Regular cardiac myocyte (primary cell): ENCODE results near the gene CENPO. TPM values are rescaled to one million over a fixed set of nuclear protein-coding genes. Genes with fewer than 3 reads are reported as not detected.

Source experiments
- total RNA-seq: library from RNA; depleted of rRNA; stranded (reverse); fragments of >200 nt; gene quantifications from 2 replicates; pipeline ENCODE4 v1.2.3, GENCODE V29; 2014

The CENPO gene, protein sequence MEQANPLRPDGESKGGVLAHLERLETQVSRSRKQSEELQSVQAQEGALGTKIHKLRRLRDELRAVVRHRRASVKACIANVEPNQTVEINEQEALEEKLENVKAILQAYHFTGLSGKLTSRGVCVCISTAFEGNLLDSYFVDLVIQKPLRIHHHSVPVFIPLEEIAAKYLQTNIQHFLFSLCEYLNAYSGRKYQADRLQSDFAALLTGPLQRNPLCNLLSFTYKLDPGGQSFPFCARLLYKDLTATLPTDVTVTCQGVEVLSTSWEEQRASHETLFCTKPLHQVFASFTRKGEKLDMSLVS
- total RNA-seq, result 5.9 and 24.7 TPM in 2 replicates

DNA sequence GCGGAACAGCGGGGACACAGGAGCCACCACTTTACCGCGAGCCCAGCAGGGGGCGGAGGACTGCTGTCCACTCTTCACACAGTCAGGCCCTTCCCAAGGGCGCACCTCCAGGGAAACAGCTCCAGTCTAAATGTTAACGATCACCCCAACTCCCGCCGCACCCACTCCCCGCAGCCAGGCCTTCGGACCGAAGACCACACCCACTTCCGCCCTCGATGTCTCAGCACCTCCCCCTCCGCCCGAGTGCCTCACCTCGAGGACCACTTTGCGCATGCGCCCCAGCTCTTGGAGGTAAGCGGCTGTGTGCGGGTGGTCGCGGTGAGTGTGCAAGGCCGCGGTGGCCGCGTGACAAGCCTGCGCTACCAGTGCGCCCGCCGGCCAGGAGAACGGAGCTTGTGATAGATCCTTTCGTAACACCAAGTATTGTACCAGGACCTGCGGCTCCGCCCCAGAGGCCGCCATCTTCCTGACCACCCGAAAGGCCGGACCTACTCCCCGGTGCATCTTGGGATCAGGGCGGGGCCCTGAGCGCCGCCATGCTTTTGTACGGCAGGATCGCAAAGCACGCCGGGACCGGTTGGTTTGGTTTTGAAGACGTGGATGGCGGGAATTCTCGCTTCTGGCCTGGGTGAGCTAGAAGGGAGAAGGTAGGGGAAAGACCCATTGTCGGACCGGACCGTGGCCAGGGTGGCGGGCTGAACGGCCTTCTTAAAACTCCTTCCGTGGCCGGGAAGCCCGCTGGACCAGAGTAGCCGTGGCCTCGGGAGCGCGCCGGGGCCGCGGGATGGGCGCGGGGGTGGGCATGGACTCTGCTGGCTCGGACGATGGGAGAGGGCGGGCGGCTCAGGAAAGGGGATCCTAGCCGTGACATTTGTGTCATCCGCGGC, at the start of gene CENPO, which contains the start of gene PTRHD1:
Gene CENPO (plus strand): TSS at position 552 of the 887 bp plus-strand sequence. CDS start 495 bp downstream, outside the sequence.
Gene PTRHD1 (minus strand): TSS at position 518 of the 887 bp plus-strand sequence. CDS start 14 bp downstream, at position 504.

Other genes starting within 250 kb of the CENPO start
- 25.5 and 28.8 TPM in 2 replicates for gene PTRHD1, start within 50 bp of the CENPO start, total RNA-seq
- gene ADCY3, start 126.8 kb downstream of the CENPO start, total RNA-seq, result 32.0 and 49.0 TPM in 2 replicates
- 1.9 and 5.6 TPM in 2 replicates for gene DNAJC27, start 178.5 kb downstream of the CENPO start, total RNA-seq
- gene EFR3B, start 248.7 kb downstream of the CENPO start, total RNA-seq, result 0.56 and 1.7 TPM in 2 replicates